Activated naive CD4-positive, alpha-beta T cell treated with anti-CD3 and anti-CD28 coated beads, Interleukin-2, amount 50 U/mL, for 72 hours (primary cell): ENCODE results near the gene WASF3. TPM values are rescaled to one million over a fixed set of nuclear protein-coding genes. Genes with fewer than 3 reads are reported as not detected.

ENCODE experiments used
- ATAC-seq, 2 donors: fragments of 150-1000 bp; cut with Tn5 transposase; 2 replicates each; pipeline ENCODE4 v1.10.0; 2021; ENCODE audit warnings: mild to moderate bottlenecking in 2 of 2, moderate library complexity in 2 of 2
- DNase-seq, 2 donors: peaks; one replicate each; pipeline ENCODE4 v3.0.0; 2021 to 2022; ENCODE audit warnings: low spot score in 2 of 2
- H3K27ac Mint-ChIP-seq, 2 donors: one replicate each; pipeline ENCODE4 v1.8.0; 2022; ENCODE audit warnings: mild to moderate bottlenecking in 2 of 2, mixed read lengths in 2 of 2
- H3K36me3 Mint-ChIP-seq, 2 donors: one replicate each; pipeline ENCODE4 v1.8.0; 2022; ENCODE audit warnings: mixed read lengths in 2 of 2
- H3K9me3 Mint-ChIP-seq, 2 donors: one replicate each; pipeline ENCODE4 v1.8.0; 2022; ENCODE audit warnings: mixed read lengths in 2 of 2
- total RNA-seq, 2 donors: library from RNA; stranded (reverse); gene quantifications; one replicate each; pipeline ENCODE4 v1.2.3, GENCODE V29; 2022

WASF3 gene
- total RNA-seq, 2 donors from 2014 or later: 0.11 to 0.41 TPM

GRCh38 chr13:26698392-26699196, 141.1 kb downstream of the WASF3 start:
- Mint-ChIP-seq H3K27ac (no peak overlapping the region), H3K36me3 (no peaks in the 10 kb centered on the region), H3K9me3 (no peaks in the 10 kb centered on the region)
- ATAC-seq: peak; percentile 64 to 75
- peak; percentile 69 to 81 for DNase-seq

- H3K27ac Mint-ChIP-seq: no peak overlapping the region
- no peak for ATAC-seq
- DNase-seq: no peak
- no peaks in the 10 kb centered on the region for H3K9me3 Mint-ChIP-seq
- H3K36me3 Mint-ChIP-seq: no peaks in the 10 kb centered on the region
These were observed 141.7 kb downstream of the WASF3 start for GRCh38 chr13:26699197-26699490.

- ATAC-seq: no peak
These were observed 148.1 kb downstream of the WASF3 start for GRCh38 chr13:26705536-26705935.

GRCh38 chr13:26706381-26706780, 148.9 kb downstream of the WASF3 start:
- ATAC-seq: no peak
- no peaks in the 10 kb centered on the region for H3K36me3 Mint-ChIP-seq
- H3K9me3 Mint-ChIP-seq: no peaks in the 10 kb centered on the region
- no peak overlapping the region for H3K27ac Mint-ChIP-seq
- no peak for DNase-seq

More at GRCh38 chr13:26705536-26705935, 148.1 kb downstream of the WASF3 start:
- Mint-ChIP-seq H3K9me3 (no peaks in the 10 kb centered on the region), H3K27ac (no peak overlapping the region), H3K36me3 (no peaks in the 10 kb centered on the region)
- no peak for DNase-seq

GRCh38 chr13:26707122-26708006, 149.9 kb downstream of the WASF3 start:
- Mint-ChIP-seq H3K27ac (no peak overlapping the region), H3K36me3 (peaks cover 0 to under 1% of the 10 kb centered on the region in 2 donors), H3K9me3 (no peaks in the 10 kb centered on the region)
- ATAC-seq (peak; percentile 41 to 75), DNase-seq (peak in 1 of 2 donors; percentile 30)

- no peak overlapping the region for H3K27ac Mint-ChIP-seq
- peaks cover 0 to 5% of the 10 kb centered on the region in 2 donors for H3K36me3 Mint-ChIP-seq
- H3K9me3 Mint-ChIP-seq: peaks cover 4% of the 10 kb centered on the region in 2 donors
- no peak for ATAC-seq
- no peak for DNase-seq
These were observed 150.5 kb downstream of the WASF3 start for GRCh38 chr13:26708007-26708297.

- Mint-ChIP-seq H3K36me3 (peaks cover 0 to 5% of the 10 kb centered on the region in 2 donors), H3K9me3 (peaks cover 4 to 6% of the 10 kb centered on the region in 2 donors), H3K27ac (no peak overlapping the region)
- no peak for ATAC-seq
- DNase-seq: no peak
These were observed 152.0 kb downstream of the WASF3 start for GRCh38 chr13:26709461-26709860.

- ATAC-seq (no peak), DNase-seq (no peak)
- Mint-ChIP-seq H3K9me3 (peaks cover 4 to 6% of the 10 kb centered on the region in 2 donors), H3K36me3 (peaks cover 0 to 5% of the 10 kb centered on the region in 2 donors), H3K27ac (no peak overlapping the region)
These were observed 152.7 kb downstream of the WASF3 start for GRCh38 chr13:26710166-26710565.

- no peak for ATAC-seq
- no peak overlapping the region for H3K27ac Mint-ChIP-seq
- DNase-seq: no peak
These were observed 153.7 kb downstream of the WASF3 start for GRCh38 chr13:26711211-26711610.

GRCh38 chr13:26713341-26713740, 155.9 kb downstream of the WASF3 start:
- H3K36me3 Mint-ChIP-seq: peaks cover 0 to 5% of the 10 kb centered on the region in 2 donors
- H3K9me3 Mint-ChIP-seq: peaks cover 4 to 6% of the 10 kb centered on the region in 2 donors
- DNase-seq (no peak), ATAC-seq (no peak)
- H3K27ac Mint-ChIP-seq: no peak overlapping the region

More at GRCh38 chr13:26711211-26711610, 153.7 kb downstream of the WASF3 start:
- Mint-ChIP-seq H3K36me3 (peaks cover 0 to 5% of the 10 kb centered on the region in 2 donors), H3K9me3 (peaks cover 4 to 6% of the 10 kb centered on the region in 2 donors)

- DNase-seq (no peak), ATAC-seq (no peak)
- H3K27ac Mint-ChIP-seq: no peak overlapping the region
- peaks cover 4 to 6% of the 10 kb centered on the region in 2 donors for H3K9me3 Mint-ChIP-seq
- H3K36me3 Mint-ChIP-seq: peaks cover 0 to 5% of the 10 kb centered on the region in 2 donors
These were observed 159.5 kb downstream of the WASF3 start for GRCh38 chr13:26716984-26717383.

GRCh38 chr13:26718146-26718545, 160.7 kb downstream of the WASF3 start:
- DNase-seq (no peak), ATAC-seq (no peak)
- Mint-ChIP-seq H3K27ac (no peak overlapping the region), H3K9me3 (peaks cover 0 to 5% of the 10 kb centered on the region in 2 donors), H3K36me3 (no peaks in the 10 kb centered on the region)

- no peak for DNase-seq
- Mint-ChIP-seq H3K9me3 (peaks cover 0 to 5% of the 10 kb centered on the region in 2 donors), H3K36me3 (no peaks in the 10 kb centered on the region), H3K27ac (no peak overlapping the region)
- no peak for ATAC-seq
These were observed 161.4 kb downstream of the WASF3 start for GRCh38 chr13:26718872-26719271.

- ATAC-seq (no peak), DNase-seq (no peak)
- H3K27ac Mint-ChIP-seq: no peak overlapping the region
- H3K9me3 Mint-ChIP-seq: peaks cover 0 to 5% of the 10 kb centered on the region in 2 donors
- H3K36me3 Mint-ChIP-seq: no peaks in the 10 kb centered on the region
These were observed 162.0 kb downstream of the WASF3 start for GRCh38 chr13:26719356-26719945.

- ATAC-seq: peak; percentile 74 to 80
- Mint-ChIP-seq H3K9me3 (peaks cover 0 to 5% of the 10 kb centered on the region in 2 donors), H3K36me3 (no peaks in the 10 kb centered on the region), H3K27ac (peak overlapping the region in 1 of 2 donors; percentile 70)
- peak in 1 of 2 donors; percentile 22 for DNase-seq
These were observed 164.0 kb downstream of the WASF3 start for GRCh38 chr13:26721251-26722121.

- ATAC-seq: no peak
- Mint-ChIP-seq H3K27ac (no peak overlapping the region), H3K36me3 (no peaks in the 10 kb centered on the region), H3K9me3 (peaks cover 0 to 5% of the 10 kb centered on the region in 2 donors)
- DNase-seq: no peak
These were observed 164.8 kb downstream of the WASF3 start for GRCh38 chr13:26722321-26722720.
